ENCODE data around the gene UNC45A. TPM values are rescaled to one million over a fixed set of nuclear protein-coding genes. Genes with fewer than 3 reads are reported as not detected.

Gene UNC45A
- total RNA-seq, 1 donor from 2014 or later: 56.1 TPM

DNA sequence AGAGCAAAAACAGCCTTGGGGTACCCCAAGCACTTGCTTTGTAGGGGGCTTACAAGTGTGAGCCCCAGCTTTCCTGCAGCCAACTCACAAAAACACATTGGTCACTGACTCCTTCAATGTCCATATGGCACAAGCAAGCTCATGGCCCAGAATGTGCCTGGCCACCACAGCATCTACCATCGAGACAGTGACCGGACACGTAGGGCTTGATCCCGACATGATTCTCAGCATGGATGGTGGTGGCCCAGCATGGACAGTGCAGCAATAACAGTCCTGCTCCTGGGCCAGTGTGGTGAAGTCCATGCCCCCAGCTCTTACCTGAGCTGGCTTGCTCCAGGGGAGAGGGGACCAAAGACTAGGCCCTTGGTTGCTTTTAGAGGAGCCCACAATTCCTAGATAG, 6.0 kb downstream of the UNC45A start:
- DNase-seq (ENCODE audit: low spot score): no peak

DNA sequence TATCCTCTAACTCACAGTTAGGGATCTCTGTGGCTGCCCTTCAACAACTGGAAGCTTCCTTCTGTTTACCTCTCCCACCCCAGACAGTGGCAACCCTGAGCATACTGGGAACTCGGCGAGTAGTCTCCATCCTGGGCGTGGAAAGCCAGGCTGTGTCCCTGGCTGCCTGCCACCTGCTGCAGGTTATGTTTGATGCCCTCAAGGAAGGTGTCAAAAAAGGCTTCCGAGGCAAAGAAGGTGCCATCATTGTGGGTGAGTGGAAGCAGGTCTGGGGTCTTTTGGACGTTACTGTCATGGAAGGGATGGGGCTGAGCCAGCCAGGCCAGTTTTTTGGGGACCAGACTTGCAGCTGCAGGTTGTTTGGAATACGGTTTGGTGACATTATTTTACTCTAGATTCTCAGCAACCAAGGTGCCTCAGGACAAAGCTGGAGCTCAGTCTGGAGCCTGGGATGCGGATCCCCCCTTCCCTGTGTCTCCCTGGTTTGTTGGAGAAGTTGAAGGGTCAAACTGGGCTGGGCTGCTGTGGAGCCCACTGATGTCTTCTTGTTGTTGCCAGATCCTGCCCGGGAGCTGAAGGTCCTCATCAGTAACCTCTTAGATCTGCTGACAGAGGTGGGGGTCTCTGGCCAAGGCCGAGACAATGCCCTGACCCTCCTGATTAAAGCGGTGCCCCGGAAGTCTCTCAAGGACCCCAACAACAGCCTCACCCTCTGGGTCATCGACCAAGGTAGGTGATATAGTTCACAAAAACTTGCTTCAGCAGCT, 7.5 kb downstream of the UNC45A start:
- no peak for DNase-seq (ENCODE audit: low spot score)

DNA sequence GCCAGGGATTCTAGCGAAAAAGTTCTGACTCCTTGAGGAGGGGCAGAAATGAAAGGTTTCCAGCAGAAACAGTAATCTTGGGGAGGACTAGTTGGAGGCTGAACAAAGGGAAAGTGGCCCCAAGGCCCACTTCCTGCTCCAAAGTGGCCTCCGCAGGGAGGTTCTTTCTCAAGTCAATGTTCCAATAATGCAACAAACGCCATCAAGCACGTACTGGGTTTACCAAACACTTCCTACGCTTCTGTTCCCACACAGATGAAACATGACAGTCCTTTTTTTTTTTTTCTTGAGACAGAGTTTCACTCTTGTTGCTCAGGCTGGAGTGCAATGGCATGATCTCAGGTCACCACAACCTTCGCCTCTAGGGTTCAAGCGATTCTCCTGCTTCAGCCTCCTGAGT, 10.0 kb downstream of the UNC45A start:
- no peak for DNase-seq (ENCODE audit: low spot score)

DNA sequence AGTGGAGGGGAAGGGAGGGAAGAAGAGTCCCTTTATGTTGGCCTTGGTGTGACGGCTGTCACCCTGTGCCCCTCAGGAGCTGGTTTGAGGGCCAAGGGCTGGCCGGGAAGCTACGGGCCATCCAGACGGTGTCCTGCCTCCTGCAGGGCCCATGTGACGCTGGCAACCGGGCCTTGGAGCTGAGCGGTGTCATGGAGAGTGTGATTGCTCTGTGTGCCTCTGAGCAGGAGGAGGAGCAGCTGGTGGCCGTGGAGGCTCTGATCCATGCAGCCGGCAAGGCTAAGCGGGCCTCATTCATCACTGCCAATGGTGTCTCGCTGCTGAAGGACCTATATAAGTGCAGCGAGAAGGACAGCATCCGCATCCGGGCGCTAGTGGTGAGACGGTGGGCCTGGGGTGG, 11.5 kb downstream of the UNC45A start:
- no peak for DNase-seq (ENCODE audit: low spot score)

DNA sequence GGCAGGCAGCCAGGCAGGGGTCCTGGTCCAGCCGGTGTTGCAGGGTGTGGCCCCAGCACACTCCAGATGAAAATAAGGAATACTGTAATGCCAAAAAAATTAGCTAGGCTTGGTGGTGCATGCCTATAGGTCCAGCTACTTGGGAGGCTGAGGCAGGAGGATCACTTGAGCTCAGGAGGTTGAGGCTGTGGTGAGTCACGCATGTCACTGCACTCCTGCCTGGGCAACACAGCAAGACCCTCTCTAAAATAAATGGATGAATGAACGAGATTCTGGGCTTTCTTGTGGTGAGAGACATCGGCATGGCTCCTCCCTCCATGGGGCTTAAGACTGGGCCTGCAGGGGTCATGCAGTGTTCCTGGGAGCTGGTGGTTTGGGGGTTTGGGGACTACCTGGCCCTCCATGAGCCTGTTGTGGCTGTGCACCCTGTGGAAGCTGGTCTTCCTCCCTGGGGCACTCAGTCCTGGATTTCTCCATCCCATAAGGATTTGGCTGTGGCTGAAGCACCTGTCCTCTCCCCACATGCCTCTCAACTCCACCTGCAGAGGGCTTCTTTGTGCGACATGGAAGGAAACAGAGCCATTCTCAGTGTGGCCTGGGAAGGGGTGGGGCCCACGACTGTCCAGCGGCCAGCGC, 12.0 kb downstream of the UNC45A start:
- no peak for DNase-seq (ENCODE audit: low spot score)

DNA sequence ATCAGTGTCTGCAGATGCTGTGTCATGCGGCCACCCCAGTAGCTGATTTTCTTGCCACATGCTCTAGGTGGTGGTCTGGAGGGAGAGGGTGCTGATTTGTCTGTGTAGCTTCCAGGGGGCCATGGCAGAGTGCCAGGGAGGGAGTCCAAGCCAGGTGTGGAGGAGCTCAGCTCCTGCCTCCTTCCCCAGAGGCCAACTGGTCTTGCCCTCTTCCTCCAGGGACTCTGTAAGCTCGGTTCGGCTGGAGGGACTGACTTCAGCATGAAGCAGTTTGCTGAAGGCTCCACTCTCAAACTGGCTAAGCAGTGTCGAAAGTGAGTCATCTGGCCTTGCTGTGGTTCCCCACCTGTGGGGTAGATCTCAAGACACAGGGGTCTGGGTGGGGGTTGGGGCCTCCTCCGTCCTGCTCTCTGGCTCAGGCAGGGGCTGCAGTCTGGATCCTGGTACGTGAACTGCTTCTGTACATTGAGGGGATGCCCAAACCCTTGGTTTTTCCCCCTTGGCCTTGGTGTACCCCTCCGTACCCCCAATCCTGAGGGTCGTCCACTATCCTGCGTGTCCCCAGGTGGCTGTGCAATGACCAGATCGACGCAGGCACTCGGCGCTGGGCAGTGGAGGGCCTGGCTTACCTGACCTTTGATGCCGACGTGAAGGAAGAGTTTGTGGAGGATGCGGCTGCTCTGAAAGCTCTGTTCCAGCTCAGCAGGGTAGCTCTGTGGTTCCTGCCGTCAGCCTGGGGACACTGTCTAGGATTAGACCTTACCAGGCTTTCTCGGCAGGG, 12.7 kb downstream of the UNC45A start:
- DNase-seq (ENCODE audit: low spot score): no peak

DNA sequence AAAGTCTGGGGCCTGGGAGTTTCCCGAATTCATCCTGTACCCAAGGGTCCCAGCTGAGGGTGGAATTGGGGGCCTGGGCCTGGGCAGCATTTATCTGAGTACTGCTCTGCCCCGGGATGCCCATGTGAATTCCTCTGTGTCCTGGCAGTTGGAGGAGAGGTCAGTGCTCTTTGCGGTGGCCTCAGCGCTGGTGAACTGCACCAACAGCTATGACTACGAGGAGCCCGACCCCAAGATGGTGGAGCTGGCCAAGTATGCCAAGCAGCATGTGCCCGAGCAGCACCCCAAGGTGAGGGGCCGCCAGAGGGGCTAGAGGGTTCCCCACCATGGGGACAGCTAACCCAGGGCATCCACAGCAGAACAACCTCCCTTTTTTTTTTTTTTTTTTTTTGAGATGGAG, 13.4 kb downstream of the UNC45A start:
- no peak for DNase-seq (ENCODE audit: low spot score)

DNA sequence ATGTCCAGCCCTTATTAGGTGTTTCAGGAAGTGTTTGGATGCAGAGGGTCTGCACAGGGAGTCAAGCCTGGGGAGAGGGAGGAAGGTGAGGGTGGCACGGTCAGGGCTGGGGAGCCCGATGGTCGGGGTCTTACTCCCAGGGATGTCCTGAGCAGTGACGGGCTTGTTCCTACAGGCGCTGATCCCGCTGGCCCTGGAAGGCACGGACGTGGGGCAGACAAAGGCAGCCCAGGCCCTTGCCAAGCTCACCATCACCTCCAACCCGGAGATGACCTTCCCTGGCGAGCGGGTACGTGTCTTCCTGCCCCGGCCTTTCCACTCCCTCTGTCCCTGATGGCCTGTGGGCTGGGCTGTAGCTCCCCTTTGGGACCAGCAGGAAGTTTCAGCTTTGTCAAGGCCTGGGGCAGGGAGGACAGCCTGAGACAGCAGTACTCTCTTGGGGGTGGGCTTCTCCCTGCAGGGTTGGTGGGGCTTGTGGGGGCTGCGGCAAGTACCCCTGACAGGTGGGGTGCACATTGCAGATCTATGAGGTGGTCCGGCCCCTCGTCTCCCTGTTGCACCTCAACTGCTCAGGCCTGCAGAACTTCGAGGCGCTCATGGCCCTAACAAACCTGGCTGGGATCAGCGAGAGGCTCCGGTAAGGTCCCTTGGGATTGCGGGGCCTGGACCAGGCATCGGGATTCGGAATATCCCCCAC, 15.0 kb downstream of the UNC45A start:
- no peak for DNase-seq (ENCODE audit: low spot score)

DNA sequence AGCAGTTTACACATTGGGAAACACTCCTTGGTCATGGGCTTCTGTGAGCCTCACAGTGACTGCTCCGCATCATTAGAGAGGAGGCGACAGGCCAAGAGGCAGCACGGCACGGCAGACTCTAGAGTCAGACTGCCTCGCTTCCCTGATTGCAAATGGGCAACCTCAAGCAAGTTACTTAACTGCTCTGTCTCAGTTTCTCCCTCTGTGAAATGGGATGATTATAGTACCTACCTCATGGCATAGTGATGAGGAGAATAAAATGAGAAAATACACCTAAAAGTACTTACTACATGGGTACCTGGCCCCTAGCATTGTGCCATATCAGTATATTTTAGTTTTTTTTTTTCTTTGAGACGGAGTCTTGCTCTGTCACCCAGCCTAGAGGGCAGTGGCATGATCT, 15.6 kb downstream of the UNC45A start:
- DNase-seq (ENCODE audit: low spot score): no peak

DNA sequence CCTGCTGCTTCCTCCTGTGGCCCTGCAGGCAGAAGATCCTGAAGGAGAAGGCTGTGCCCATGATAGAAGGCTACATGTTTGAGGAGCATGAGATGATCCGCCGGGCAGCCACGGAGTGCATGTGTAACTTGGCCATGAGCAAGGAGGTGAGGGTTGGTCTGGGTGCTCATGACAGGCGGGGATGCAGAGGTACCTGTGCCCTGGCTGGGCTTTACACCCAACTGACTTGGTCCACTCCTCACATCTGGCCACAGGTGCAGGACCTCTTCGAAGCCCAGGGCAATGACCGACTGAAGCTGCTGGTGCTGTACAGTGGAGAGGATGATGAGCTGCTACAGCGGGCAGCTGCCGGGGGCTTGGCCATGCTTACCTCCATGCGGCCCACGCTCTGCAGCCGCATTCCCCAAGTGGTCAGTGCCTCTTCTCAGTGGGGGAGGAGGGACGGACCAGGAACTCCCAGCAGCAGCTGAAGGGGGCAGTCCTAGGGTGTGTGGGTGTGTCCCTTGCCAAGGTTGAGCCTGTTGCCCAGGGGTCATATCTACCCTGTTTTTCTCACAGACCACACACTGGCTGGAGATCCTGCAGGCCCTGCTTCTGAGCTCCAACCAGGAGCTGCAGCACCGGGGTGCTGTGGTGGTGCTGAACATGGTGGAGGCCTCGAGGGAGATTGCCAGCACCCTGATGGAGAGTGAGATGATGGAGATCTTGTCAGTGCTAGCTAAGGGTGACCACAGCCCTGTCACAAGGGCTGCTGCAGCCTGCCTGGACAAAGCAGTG, 18.0 kb downstream of the UNC45A start:
- DNase-seq (ENCODE audit: low spot score): no peak

DNA sequence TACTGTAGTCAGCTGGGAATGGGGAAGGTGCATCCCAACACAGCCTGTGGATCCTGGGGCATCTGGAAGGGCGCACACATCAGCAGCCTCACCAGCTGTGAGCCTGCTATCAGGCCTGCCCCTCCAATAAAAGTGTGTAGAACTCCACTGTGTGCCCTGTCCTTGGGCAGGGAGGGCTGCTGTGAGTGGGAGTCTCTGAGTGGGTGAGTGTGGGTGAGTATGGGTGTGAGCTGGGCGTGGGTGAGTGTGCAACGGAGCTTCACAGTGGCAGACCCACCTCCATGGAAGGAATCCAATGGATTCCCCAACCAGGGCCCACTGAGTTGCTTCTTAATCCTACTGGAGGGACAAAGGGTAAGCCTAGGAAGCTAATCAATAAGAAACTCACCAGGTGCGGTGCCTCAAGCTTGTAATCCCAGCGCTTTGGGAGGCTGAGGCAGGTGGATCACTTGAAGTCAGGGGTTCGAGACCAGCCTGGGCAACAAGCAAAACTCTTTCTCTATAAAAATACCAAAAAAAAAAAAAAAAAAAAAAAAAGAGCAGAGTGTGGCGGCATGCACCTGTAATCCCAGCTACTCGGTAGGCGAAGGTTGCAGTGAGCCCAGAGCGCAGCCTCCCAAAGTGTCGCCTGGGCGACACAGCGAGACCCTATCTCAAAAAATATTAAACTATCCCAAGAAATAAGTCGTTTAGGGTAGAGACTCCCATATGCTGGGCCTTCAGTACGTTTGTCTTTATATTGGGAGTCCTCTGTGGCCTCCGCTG, 19.0 kb downstream of the UNC45A start:
- no peak for DNase-seq (ENCODE audit: low spot score)

DNA sequence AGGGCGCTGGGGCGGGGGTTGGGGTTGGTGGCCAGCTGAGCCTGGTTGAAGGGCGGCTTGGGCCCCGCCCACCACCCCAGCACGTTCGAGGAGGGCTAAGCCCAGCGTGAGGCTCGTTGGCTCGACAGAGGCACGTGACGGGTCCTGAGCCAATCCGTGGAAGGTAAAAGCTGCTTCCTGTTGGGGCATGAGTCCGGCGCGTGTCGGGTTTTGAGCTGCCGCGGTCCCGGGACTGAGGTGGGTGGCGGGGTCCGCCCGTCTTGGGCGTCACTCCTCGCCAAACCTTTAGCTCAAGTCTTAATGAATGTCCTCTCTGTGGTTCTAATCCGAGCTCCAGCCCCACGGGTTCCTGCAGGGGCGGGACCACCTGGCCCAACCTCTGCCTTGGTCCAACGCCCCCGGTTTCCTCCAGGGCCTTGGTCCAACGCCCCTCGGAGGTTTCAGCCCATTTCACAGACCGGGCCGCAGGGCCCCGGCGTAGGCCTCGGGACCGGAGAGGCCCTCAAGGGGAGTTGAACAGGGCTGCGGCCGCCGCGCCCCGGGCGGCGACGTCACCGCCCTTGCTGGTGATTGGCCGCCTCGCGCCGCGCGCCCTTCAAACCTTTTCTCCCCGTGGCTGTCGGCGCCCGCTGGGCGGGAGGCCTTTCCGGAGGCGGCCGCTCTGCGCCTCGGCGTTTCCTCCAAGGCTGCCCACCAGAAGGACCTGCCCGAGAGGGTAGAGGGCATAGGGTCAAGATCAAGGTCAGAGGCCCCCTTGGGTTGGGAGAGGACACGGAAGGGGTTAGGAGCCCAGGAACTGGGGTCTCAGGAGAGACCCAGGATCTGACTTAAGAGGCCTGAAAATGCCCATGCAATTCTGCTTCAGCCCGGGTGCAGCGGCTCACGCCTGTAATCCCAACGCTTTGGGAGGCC, 19.9 kb downstream of the UNC45A start, which contains the start of gene RCCD1:
Gene RCCD1 (plus strand): TSS at position 173 of the 912 bp plus-strand sequence. CDS start 1,851 bp downstream, outside the sequence.
- DNase-seq (ENCODE audit: low spot score): peak; percentile 98

DNA sequence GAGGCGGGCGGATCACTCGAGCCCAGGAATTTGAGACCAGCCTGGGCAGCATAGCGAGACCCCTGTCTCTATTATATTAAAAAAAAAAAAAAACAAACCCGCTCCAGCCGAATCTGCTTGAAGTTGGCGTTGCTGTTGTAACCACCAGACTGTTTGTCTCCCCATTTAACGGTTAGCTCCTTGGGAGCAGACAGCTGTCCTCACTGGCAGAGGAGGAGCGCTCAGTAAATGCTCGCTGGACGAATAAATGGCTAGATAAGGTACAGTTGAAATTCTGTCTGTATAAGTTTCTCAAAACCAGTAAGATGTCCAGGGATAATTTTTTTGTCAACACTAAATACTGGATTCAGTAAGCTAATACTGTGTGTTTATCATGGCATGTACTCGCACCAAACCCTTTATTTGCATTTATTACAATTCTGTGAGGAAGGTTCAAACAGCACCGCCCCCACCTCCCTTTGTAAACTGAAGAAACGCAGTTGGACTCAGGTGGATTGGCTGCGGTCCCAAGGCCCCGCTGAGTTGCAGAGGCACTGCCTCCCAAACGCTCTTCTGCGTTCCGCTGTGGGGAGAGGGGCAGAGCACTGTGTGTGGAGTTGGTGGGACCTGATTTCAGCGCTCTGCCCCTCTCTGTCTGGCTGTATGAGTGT, 20.7 kb downstream of the UNC45A start:
- no peak for DNase-seq (ENCODE audit: low spot score)

DNA sequence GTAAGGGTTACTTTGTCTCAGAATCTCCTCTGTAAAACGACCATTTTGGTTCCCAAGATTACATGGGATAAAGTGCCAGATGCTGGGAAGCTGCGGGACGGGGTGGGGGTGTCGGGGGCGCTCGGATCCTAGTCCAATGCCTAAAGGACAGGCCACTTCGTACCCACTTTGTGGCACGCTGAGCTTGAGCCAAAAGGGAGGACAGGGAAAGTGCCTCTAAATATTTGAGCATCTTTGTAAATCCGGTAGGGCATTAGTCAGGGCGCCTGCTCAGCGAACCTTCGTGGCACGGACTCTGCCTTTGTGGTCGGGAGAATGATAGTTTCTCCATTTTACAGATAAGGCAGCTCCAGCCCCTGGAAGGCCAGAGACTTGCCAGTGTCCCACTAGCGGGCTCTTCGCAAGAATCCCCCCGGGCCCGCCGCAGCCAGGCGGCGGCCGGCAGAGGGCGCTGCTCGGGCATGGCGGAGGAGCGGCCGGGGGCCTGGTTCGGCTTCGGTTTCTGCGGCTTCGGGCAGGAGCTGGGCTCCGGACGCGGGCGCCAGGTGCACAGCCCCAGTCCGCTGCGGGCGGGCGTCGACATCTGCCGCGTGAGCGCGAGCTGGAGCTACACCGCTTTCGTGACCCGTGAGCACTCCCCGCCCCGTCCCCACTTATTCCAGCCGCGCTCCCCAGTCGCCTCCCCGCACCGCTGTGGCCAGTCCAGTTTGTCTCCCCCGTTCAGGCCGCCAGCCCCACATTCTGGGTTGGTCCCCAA, 21.4 kb downstream of the UNC45A start:
- peak; percentile 70 for DNase-seq (ENCODE audit: low spot score)

DNA sequence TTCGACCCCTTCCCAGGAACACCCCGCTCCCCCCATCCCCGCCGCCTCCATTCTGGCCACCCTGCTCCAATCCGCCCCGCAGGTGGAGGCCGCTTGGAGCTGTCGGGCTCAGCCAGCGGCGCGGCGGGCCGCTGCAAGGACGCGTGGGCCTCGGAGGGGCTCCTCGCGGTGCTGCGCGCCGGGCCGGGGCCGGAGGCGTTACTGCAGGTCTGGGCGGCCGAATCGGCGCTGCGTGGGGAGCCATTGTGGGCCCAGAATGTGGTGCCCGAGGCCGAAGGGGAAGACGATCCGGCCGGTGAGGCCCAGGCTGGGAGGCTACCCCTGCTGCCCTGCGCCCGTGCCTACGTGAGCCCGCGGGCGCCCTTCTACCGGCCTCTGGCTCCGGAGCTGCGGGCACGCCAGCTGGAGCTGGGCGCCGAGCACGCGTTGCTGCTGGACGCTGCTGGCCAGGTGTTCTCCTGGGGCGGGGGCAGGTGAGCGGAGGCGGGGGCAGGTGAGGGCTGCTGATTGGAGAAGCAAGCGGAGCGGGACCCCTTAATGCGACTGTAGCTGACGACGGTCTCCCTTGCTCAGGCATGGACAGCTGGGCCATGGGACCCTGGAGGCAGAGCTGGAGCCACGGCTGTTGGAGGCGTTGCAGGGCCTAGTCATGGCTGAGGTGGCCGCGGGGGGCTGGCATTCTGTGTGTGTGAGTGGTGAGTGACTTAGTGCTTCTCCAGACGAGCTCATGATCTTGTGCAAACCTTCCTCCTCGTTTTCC, 22.1 kb downstream of the UNC45A start:
- DNase-seq (ENCODE audit: low spot score): peak; percentile 30

DNA sequence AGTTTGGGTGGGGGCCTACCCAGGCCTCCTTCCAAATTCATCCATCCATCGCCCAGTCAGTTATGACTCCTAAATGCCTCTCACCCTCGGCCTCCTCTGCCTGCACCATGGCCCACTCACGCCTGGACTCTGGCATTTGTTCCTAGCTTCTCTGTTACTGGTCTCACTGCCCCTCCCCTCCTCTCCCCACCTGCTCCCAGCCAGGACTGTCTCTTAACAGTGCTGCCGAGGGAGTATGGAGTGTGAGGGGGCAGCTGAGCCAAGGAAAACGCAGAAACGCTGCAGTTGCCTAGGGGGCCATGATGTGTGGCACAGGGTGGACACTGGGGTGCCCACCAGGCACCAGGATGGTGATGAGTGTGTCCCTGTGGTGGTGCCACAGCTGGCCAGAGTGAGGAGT, 22.7 kb downstream of the UNC45A start:
- DNase-seq (ENCODE audit: low spot score): no peak

DNA sequence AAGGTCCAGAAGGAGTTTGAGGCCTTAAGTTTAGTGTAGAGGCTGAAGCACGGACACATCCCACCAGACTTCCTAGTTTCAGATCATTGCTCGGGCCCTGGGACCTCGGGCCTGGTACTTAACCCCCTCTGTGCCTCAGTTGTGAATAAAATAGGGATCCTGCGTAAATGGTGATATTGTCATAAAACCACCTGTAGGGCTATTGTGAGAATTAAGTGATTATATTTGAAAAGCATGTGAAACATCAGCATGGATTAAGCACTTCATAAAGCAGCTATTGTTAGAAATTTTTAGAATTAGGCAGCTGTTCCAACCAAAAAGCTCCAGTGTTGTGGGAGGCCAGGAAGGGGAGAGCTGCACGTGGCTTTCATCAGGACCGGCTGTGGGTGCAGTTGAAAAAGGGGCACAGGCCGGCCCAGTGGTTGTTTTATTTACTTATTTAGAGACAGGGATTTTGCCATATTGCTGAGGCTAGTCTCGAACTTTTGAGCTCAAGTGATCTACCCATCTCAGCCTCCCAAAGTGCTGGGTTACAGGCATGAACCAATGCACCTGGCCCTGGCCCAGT, 24.0 kb downstream of the UNC45A start:
- no peak for DNase-seq (ENCODE audit: low spot score)
